ENCODE data around the gene PSMD7. TPM values are rescaled to one million over a fixed set of nuclear protein-coding genes. Genes with fewer than 3 reads are reported as not detected.

PSMD7 gene
- total RNA-seq, 1 donor from 2014 or later = 59.7 TPM

DNA sequence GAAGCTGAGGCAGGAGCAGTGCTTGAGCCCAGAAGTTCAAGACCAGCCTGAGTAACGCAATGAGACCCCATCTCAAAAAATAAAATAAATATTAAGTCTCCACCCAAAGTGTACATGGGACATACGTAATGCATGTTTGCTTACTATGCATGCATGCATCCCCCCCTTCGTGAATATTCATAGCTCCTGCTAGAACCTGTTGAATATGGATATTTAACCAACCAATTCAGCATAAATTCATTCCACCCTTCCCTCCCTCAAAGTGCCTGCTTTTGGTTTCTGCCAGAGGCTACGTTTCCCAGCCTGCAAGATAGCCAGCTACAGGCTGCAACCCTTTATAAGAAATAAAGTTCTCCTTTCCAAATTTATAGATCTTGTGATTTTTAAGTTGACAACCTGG, 12.9 kb upstream of the PSMD7 start:
- intact Hi-C loops (cut with DNase I) = no loop called here
- Histone ChIP-seq H3K27me3 (no peaks in the 10 kb centered on the region), H3K27ac (no peak overlapping the region), H3K36me3 (no peaks in the 10 kb centered on the region), H3K4me3 (no peak overlapping the region), H3K9me3 (no peaks in the 10 kb centered on the region), H3K4me1 (no peaks in the 10 kb centered on the region)
- TF ChIP-seq CTCF (IDR thresholded peaks at IDR 0.05) = no peak
- ATAC-seq = no peak
- DNase-seq = no peak

GRCh38 chr16:74288065-74288464, 8.5 kb upstream of the PSMD7 start:
- intact Hi-C loops (cut with DNase I) = no loop called here

DNA sequence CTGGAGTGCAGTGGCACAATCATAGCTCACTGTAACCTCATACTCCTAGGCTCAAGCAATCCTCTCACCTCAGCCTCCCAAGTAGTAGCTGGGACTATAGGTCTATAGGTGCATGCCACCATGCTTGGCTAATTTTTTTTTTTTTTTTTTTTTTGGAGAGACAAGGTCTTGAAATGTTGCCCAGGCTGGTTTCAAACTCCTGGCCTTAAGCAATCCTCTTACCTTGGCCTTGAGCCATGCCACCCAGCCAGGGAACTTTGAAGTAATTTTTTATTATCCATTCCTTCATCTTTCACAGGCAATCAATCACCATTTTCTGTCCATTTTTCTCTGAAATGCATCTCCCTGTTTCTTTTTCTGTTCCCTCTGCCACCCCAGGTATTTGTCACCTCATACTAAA, 6.3 kb upstream of the PSMD7 start:
- intact Hi-C loops (cut with DNase I) = no loop called here
- ATAC-seq (no peak), DNase-seq (no peak)
- Histone ChIP-seq H3K27ac (no peak overlapping the region), H3K4me1 (peaks cover under 1% of the 10 kb centered on the region), H3K27me3 (no peaks in the 10 kb centered on the region), H3K9me3 (peaks cover 16% of the 10 kb centered on the region), H3K36me3 (no peaks in the 10 kb centered on the region), H3K4me3 (no peak overlapping the region)
- no peak for TF ChIP-seq CTCF (IDR thresholded peaks at IDR 0.05)

More at GRCh38 chr16:74288065-74288464, 8.5 kb upstream of the PSMD7 start:
- DNase-seq (no peak), ATAC-seq (no peak)
- Histone ChIP-seq H3K27ac (no peak overlapping the region), H3K9me3 (peaks cover 16% of the 10 kb centered on the region), H3K36me3 (no peaks in the 10 kb centered on the region), H3K27me3 (no peaks in the 10 kb centered on the region), H3K4me1 (no peaks in the 10 kb centered on the region), H3K4me3 (no peak overlapping the region)
- TF ChIP-seq CTCF (IDR thresholded peaks at IDR 0.05) = no peak

DNA sequence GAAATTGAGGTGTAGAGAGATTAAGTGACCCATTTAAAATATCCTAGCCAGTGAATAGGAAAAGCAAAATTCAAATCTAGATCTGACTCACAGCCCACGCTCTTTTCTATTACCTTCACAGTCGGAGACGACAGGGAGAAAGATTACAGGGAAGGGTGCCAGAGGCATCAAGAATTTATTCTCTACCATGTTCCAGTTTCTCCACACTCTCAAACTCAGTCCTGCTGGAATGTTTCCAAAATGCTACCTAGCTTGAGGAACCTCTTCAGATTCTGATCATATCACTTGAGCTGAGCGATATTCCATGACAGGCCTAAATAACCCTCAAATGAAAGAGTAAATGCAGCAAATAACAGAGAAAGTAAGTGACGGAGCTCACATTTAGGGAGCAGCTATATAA, 5.4 kb upstream of the PSMD7 start:
- Histone ChIP-seq H3K36me3 (no peaks in the 10 kb centered on the region), H3K9me3 (peaks cover 16% of the 10 kb centered on the region), H3K4me3 (no peak overlapping the region), H3K27ac (no peak overlapping the region), H3K4me1 (peaks cover 5% of the 10 kb centered on the region), H3K27me3 (no peaks in the 10 kb centered on the region)
- no peak for TF ChIP-seq CTCF (IDR thresholded peaks at IDR 0.05)
- intact Hi-C loops (cut with DNase I) = no loop called here
- no peak for DNase-seq
- ATAC-seq = no peak

- intact Hi-C loops (cut with DNase I) = no loop called here
Measured at GRCh38 chr16:74291577-74292208, 4.9 kb upstream of the PSMD7 start.

More at GRCh38 chr16:74291577-74292208, 4.9 kb upstream of the PSMD7 start:
- DNase-seq (no peak), ATAC-seq (no peak)
- Histone ChIP-seq H3K27ac (no peak overlapping the region), H3K4me3 (no peak overlapping the region), H3K9me3 (peaks cover 16% of the 10 kb centered on the region), H3K36me3 (no peaks in the 10 kb centered on the region), H3K27me3 (no peaks in the 10 kb centered on the region), H3K4me1 (peaks cover 5% of the 10 kb centered on the region)
- TF ChIP-seq CTCF (IDR thresholded peaks at IDR 0.05) = no peak
